Thyroid gland (tissue), 4 donors: ENCODE data around the gene TSPAN31. TPM values are rescaled to one million over a fixed set of nuclear protein-coding genes. Genes with fewer than 3 reads are reported as not detected.
"Not testable (repeated sequence)": the region's sequence is repeated elsewhere in the genome, so short reads cannot be mapped to it uniquely, and the experiment has no call there.

Experiments
- DNase-seq, 2 donors: peaks; one replicate each; pipeline ENCODE4 v3.0.0-alpha.2; 2019
- H3K27ac ChIP-seq, 3 donors: fragments of 200-600 bp; sonication (generic); 1 replicate in 2 of 3; 2 replicates in 1 of 3; pipeline ENCODE4 v1.5.1; 2016 to 2019; ENCODE audit warnings: mild to moderate bottlenecking in 1 of 3, moderate library complexity in 1 of 3
- H3K27me3 ChIP-seq: fragments of 200-600 bp; sonication (generic); one replicate; pipeline ENCODE4 v1.5.1; 2019
- H3K36me3 ChIP-seq, 2 donors: fragments of 200-600 bp; sonication (generic); one replicate each; pipeline ENCODE4 v1.5.1; 2016 to 2019
- H3K4me1 ChIP-seq, 2 donors: fragments of 200-600 bp; sonication (generic); one replicate each; pipeline ENCODE4 v1.5.1; 2017 to 2019
- H3K4me3 ChIP-seq, 3 donors: fragments of 200-600 bp; sonication (generic); replicated peaks in 1 of 3; 1 replicate in 2 of 3; 2 replicates in 1 of 3; pipeline ENCODE4 v1.5.1; 2016; ENCODE audit warnings: mild to moderate bottlenecking in 1 of 3
- H3K9me3 ChIP-seq: fragments of 200-600 bp; sonication (generic); one replicate; pipeline ENCODE4 v1.5.1; 2017
- POLR2A ChIP-seq, 2 donors: fragments of 450-650 bp; IDR thresholded peaks; one replicate each; pipeline ENCODE4 v1.6.1; 2017; ENCODE audit warnings: antibody characterized with exemption in 2 of 2, mild to moderate bottlenecking in 2 of 2, moderate library complexity in 1 of 2
- WGBS, 2 donors: methylation state at CpG; one replicate each; pipeline ENCODE4 v1.1.5; 2017; 5-methylcytosine and 5-hydroxymethylcytosine counted together
- intact Hi-C: fragments of 100-400 bp; cut with DNase I; formaldehyde crosslinking; loops from one replicate; pipeline ENCODE4 v1.15.1; 2023
- total RNA-seq, 4 donors: library from RNA; depleted of rRNA; stranded (reverse); fragments of >200 nt; gene quantifications; one replicate each; pipeline ENCODE4 v1.2.3, GENCODE V29; 2016
- TF ChIP-seq, protein P1 (sequence below), 6 experiments: fragments of 200-600 bp in 3 of 6; fragments of 450-650 bp in 3 of 6; sonication (generic) in 3 of 6; IDR thresholded peaks; one replicate each; pipeline ENCODE4 v1.5.1; 2016 to 2019; ENCODE audit warnings: antibody characterized with exemption in 6 of 6, mild to moderate bottlenecking in 2 of 6, inconsistent platforms in 1 of 6, moderate library complexity in 1 of 6

TSPAN31 gene
- total RNA-seq, 4 donors from 2014 or later: 110 to 166 (median 137) TPM

DNA sequence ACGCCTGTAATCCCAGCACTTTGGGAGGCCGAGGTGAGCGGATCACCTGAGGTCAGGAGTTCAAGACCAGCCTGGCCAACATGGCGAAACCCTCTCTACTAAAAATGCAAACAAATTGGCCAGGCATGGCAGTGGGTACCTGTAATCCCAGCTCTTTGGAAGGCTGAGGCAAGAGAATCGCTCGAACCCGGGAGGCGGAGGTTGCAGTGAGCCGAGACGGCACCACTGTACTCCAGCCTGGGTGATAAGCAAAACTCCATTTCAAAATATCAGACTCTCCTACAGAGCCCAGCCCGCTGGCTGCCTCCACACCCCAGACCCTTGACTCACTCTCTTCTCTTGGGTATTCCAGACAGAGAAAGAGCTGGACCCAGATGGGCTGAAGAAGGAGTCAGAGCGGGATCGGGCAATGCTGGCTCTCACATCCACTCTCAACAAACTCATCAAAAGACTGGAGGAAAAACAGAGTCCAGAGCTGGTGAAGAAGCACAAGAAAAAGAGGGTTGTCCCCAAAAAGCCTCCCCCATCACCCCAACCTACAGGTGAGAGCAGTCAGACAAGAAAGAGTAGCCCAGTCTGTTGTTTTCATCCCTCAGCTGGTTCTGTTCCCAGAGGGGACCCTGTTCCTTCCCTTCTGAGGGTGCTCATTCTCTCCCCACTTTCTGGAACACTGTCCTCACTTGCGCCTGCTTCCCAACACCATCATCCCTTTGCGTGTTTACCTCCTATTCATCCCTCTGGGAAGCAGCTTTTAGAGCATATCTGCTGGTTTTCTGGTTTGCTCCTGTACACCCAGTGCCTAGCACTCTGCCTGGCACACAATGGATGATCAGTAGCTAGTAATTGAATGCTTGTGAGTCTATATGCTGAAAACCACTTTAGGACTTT, 26.0 kb upstream of the TSPAN31 start:
- no peaks in the 10 kb centered on the region for H3K9me3 ChIP-seq
- no peak overlapping the region for H3K4me3 ChIP-seq
- no peaks in the 10 kb centered on the region for H3K4me1 ChIP-seq
- H3K27me3 ChIP-seq: no peaks in the 10 kb centered on the region
- WGBS, 2 donors: 97 to 98% methylated on average over 15 of the region's 15 CpGs
- DNase-seq: no peak
- intact Hi-C loops: no loop called here
- H3K36me3 ChIP-seq: peaks cover 48 to 50% of the 10 kb centered on the region in 2 donors
- TF ChIP-seq, protein P1, sequence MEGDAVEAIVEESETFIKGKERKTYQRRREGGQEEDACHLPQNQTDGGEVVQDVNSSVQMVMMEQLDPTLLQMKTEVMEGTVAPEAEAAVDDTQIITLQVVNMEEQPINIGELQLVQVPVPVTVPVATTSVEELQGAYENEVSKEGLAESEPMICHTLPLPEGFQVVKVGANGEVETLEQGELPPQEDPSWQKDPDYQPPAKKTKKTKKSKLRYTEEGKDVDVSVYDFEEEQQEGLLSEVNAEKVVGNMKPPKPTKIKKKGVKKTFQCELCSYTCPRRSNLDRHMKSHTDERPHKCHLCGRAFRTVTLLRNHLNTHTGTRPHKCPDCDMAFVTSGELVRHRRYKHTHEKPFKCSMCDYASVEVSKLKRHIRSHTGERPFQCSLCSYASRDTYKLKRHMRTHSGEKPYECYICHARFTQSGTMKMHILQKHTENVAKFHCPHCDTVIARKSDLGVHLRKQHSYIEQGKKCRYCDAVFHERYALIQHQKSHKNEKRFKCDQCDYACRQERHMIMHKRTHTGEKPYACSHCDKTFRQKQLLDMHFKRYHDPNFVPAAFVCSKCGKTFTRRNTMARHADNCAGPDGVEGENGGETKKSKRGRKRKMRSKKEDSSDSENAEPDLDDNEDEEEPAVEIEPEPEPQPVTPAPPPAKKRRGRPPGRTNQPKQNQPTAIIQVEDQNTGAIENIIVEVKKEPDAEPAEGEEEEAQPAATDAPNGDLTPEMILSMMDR (IDR thresholded peaks at IDR 0.05): no peak
- no peak for TF ChIP-seq POLR2A (IDR thresholded peaks at IDR 0.05)
- H3K27ac ChIP-seq: no peak overlapping the region

DNA sequence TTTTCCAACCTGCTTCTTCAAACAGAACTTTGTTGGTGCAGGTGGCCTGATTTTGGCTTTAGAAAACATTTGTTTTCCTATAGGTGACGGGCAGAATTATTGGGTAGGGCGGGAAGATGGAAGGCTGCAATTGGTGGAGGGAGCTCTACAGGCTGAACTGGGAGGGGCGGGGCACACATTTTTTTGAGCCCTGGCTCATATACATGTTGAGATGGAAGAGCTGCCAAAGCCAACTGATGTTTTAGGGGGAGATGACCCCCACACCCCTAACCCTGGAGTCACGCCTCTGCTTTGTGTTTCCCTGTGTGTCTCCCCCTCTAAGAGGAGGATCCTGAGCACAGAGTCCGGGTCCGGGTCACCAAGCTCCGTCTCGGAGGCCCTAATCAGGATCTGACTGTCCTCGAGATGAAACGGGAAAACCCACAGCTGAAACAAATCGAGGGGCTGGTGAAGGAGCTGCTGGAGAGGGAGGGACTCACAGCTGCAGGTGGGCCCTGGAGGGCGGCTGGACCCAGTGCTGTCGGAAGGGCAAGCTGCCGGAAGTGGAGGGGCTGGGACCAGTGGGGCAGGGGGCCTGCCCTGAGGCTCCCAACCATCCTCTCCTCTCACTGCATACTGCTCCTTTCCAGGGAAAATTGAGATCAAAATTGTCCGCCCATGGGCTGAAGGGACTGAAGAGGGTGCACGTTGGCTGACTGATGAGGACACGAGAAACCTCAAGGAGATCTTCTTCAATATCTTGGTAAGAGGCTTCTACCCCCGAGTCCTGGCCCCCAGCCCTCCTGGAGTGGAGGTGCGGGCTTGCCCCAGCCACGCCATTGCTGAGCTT, 24.8 kb upstream of the TSPAN31 start:
- Histone ChIP-seq H3K4me1 (no peaks in the 10 kb centered on the region), H3K4me3 (no peak overlapping the region), H3K27ac (no peak overlapping the region), H3K27me3 (no peaks in the 10 kb centered on the region), H3K9me3 (no peaks in the 10 kb centered on the region), H3K36me3 (peaks cover 47 to 48% of the 10 kb centered on the region in 2 donors)
- intact Hi-C loops: no loop called here
- 93 to 94% methylated on average over 18 to 20 of the region's 20 CpGs for WGBS, 2 donors
- TF ChIP-seq, protein P1 (IDR thresholded peaks at IDR 0.05): no peak
- no peak for TF ChIP-seq POLR2A (IDR thresholded peaks at IDR 0.05)
- DNase-seq: no peak

DNA sequence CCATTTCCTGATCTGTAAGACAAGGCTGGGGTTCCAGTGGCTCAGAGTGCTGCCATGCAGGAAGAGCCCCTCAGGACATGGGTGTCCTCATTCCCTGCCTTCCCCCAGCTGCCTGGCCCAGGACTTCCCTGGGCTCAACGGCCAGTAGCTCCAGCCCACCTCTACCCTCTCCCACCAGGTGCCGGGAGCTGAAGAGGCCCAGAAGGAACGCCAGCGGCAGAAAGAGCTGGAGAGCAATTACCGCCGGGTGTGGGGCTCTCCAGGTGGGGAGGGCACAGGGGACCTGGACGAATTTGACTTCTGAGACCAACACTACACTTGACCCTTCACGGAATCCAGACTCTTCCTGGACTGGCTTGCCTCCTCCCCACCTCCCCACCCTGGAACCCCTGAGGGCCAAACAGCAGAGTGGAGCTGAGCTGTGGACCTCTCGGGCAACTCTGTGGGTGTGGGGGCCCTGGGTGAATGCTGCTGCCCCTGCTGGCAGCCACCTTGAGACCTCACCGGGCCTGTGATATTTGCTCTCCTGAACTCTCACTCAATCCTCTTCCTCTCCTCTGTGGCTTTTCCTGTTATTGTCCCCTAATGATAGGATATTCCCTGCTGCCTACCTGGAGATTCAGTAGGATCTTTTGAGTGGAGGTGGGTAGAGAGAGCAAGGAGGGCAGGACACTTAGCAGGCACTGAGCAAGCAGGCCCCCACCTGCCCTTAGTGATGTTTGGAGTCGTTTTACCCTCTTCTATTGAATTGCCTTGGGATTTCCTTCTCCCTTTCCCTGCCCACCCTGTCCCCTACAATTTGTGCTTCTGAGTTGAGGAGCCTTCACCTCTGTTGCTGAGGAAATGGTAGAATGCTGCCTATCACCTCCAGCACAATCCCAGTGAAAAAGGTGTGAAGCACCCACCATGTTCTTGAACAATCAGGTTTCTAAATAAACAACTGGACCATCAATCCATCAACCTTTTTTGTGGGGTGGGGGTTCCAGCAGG, 23.9 kb upstream of the TSPAN31 start:
- Histone ChIP-seq H3K36me3 (peaks cover 47 to 48% of the 10 kb centered on the region in 2 donors), H3K27me3 (no peaks in the 10 kb centered on the region), H3K27ac (no peak overlapping the region), H3K4me1 (peaks cover 0 to 4% of the 10 kb centered on the region in 2 donors), H3K9me3 (no peaks in the 10 kb centered on the region), H3K4me3 (no peak overlapping the region)
- DNase-seq: no peak
- WGBS, 2 donors: 85 to 94% methylated on average over 11 of the region's 11 CpGs
- TF ChIP-seq, protein P1 (IDR thresholded peaks at IDR 0.05): no peak
- no peak for TF ChIP-seq POLR2A (IDR thresholded peaks at IDR 0.05)
- intact Hi-C loops: no loop called here

DNA sequence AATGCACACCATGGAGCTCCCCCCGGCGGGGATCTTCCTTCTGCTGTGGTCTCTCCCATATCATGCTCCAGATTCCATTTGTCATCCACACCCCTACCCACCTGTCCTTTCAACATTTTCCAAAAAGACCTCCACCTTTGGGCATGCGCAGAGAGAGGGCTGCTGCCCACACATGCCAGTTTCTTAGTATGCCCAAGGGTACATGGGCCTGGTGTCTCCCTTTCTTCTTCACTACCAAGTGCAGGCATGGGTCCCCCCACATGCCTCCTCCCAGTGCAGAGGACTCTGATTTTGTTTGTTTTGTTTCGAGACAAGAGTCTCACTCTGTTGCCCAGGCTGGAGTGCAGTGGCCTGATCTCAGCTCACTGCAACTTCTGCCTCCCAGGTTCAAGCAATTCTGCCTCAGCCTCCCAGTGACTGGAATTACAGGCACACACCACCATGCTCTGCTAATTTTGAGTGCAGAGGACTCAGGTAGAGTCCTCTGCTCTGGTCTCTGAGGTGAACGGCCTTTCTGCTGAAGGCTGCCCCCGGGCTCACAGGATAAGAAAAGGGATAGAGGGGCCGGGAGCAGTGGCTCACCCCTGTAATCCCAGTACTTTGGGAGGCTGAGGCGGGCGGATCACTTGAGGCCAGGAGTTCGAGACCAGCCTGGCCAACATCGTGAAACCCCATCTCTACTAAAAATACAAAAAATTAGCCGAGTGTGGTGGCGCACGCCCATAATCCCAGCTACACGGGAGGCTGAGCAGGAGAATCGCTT, 22.8 kb upstream of the TSPAN31 start:
- DNase-seq, H3K4me3 ChIP-seq, H3K9me3 ChIP-seq, intact Hi-C loops, H3K27ac ChIP-seq, H3K27me3 ChIP-seq: not testable (repeated sequence)
- Histone ChIP-seq H3K4me1 (peaks cover 3 to 15% of the 10 kb centered on the region in 2 donors), H3K36me3 (peaks cover 37 to 38% of the 10 kb centered on the region in 2 donors)
- WGBS, 2 donors: 96% methylated on average over 16 of the region's 16 CpGs
